Ishikawa (cell line): Measurements from ENCODE around the gene WSCD2.

Experiments used
- CEBPB ChIP-seq: IDR thresholded peaks from 2 replicates; pipeline ENCODE4 v1.6.1; 2012
- FOXM1 ChIP-seq: IDR thresholded peaks from 2 replicates; pipeline ENCODE4 v1.6.1; 2012; ENCODE audit warnings: low read depth, borderline replicate concordance
- REST ChIP-seq: IDR thresholded peaks from 2 replicates; pipeline ENCODE4 v1.6.1; 2012; ENCODE audit warnings: low read depth, mild to moderate bottlenecking
- TAF1 ChIP-seq: IDR thresholded peaks from 2 replicates; pipeline ENCODE4 v1.6.1; 2012; ENCODE audit warnings: low read depth, mild to moderate bottlenecking
- USF1 ChIP-seq: IDR thresholded peaks from 2 replicates; pipeline ENCODE4 v1.6.1; 2012

- no peak for TF ChIP-seq CEBPB
- no peak for TF ChIP-seq TAF1
- TF ChIP-seq USF1 = no peak
- no peak for TF ChIP-seq REST
- TF ChIP-seq FOXM1 = no peak
These were observed 158.1 kb downstream of the WSCD2 start for GRCh38 chr12:108287227-108287626.
